Endothelial cell of umbilical vein (primary cell): ENCODE data around the gene ACER3. TPM values are rescaled to one million over a fixed set of nuclear protein-coding genes. Genes with fewer than 3 reads are reported as not detected.
A peak's percentile ranks its signal among the peaks of the same experiment; 100 is the strongest.

Experiments used
- BruUV-seq: library from RNA; stranded (reverse); fragments of 400-500 nt; replicated peaks from 2 replicates; lab custom pipeline; 2021; lab: Mats Ljungman, UMichigan
- CTCF ChIA-PET: fragments of 300-600, 350-600 bp; sonication (Branson Sonifier 250); formaldehyde crosslinking; loops from one replicate; lab custom pipeline; 2021; ENCODE audit warnings: antibody characterized with exemption, inconsistent platforms; lab: Charles Lee
- POLR2A ChIA-PET: fragments of 300-600, 350-600 bp; sonication (Branson Sonifier 250); formaldehyde crosslinking; loops from one replicate; lab custom pipeline; 2021; ENCODE audit warnings: antibody characterized with exemption, inconsistent platforms; lab: Charles Lee
- DNase-seq: peaks from one replicate; pipeline ENCODE4 v3.0.0-alpha.2; 2011; ENCODE audit warnings: low read depth, low spot score
- FAIRE-seq: peaks from 2 replicates; lab custom pipeline; 2011; peaks lifted over from hg19 to GRCh38; lab: Jason Lieb, UNC
- H2AFZ ChIP-seq: 2 replicates; pipeline ENCODE4 v1.6.0; 2012; ENCODE audit warnings: low read depth, low read length, control low read depth, inconsistent platforms
- H3K27ac ChIP-seq: 2 replicates; pipeline ENCODE4 v1.5.1; 2011; ENCODE audit warnings: low read depth, mild to moderate bottlenecking, control low read depth, low read length, moderate library complexity; ENCODE audit not compliant: insufficient read depth
- H3K27me3 ChIP-seq, 2 experiments: 2 replicates each; pipeline versions ENCODE4 v1.6.0 to v1.6.1; 2011; ENCODE audit warnings: low read length in 2 of 2, mixed read lengths in 1 of 2; ENCODE audit not compliant: control insufficient read depth in 2 of 2, insufficient read depth in 2 of 2
- H3K36me3 ChIP-seq, 2 experiments: 2 replicates in 1 of 2; 3 replicates in 1 of 2; pipeline ENCODE4 v1.5.1; 2011; ENCODE audit warnings: low read length in 2 of 2, mild to moderate bottlenecking in 1 of 2, moderate library complexity in 1 of 2; ENCODE audit not compliant: control insufficient read depth in 2 of 2, insufficient read depth in 2 of 2; ENCODE audit errors: extremely low read depth in 1 of 2
- H3K4me1 ChIP-seq: 3 replicates; pipeline ENCODE4 v1.5.1; 2011; ENCODE audit warnings: mild to moderate bottlenecking, low read length; ENCODE audit not compliant: control insufficient read depth, insufficient read depth; ENCODE audit errors: extremely low read depth
- H3K4me2 ChIP-seq: 2 replicates; pipeline ENCODE4 v1.6.1; 2011; ENCODE audit warnings: low read length, control low read depth, mixed read lengths; ENCODE audit not compliant: insufficient read depth
- H3K4me3 ChIP-seq, 3 experiments: fragments of 200-600 bp in 1 of 3; sonication (generic), shearing (Covaris generic) in 1 of 3; replicated peaks in 1 of 3; 2 replicates each; pipeline ENCODE4 v1.5.1; 2011 to 2016; ENCODE audit warnings: control low read depth in 3 of 3, low read length in 3 of 3, mild to moderate bottlenecking in 2 of 3, inconsistent platforms in 1 of 3, low read depth in 1 of 3, moderate library complexity in 1 of 3; ENCODE audit not compliant: insufficient read depth in 1 of 3
- H3K79me2 ChIP-seq: 2 replicates; pipeline ENCODE4 v1.6.0; 2012; ENCODE audit warnings: low read length, inconsistent platforms; ENCODE audit not compliant: control insufficient read depth, insufficient read depth
- H3K9ac ChIP-seq: replicated peaks from 2 replicates; pipeline ENCODE3; 2011; ENCODE audit warnings: low read length, control low read depth; ENCODE audit not compliant: insufficient read depth; ENCODE audit errors: extremely low read depth
- H3K9me1 ChIP-seq: replicated peaks from 3 replicates; pipeline ENCODE4 v1.6.0; 2011; ENCODE audit warnings: mild to moderate bottlenecking, low read length; ENCODE audit not compliant: control insufficient read depth, insufficient read depth; ENCODE audit errors: extremely low read depth
- H3K9me3 ChIP-seq: replicated peaks from 2 replicates; pipeline ENCODE4 v1.5.1; 2012; ENCODE audit warnings: low read length, inconsistent platforms; ENCODE audit not compliant: control insufficient read depth, insufficient read depth
- H4K20me1 ChIP-seq: replicated peaks from 2 replicates; pipeline ENCODE3; 2011; ENCODE audit warnings: mild to moderate bottlenecking, low read length; ENCODE audit not compliant: control insufficient read depth, insufficient read depth; ENCODE audit errors: extremely low read depth
- CTCF ChIP-seq, 2 donors: IDR thresholded peaks; 1 replicate in 1 of 2; 2 replicates in 1 of 2; pipeline ENCODE4 v1.5.1; 2011; ENCODE audit warnings: low read length in 2 of 2, mild to moderate bottlenecking in 2 of 2, moderate library complexity in 2 of 2, control low read depth in 1 of 2, inconsistent platforms in 1 of 2, low read depth in 1 of 2; ENCODE audit not compliant: insufficient read depth in 1 of 2; ENCODE audit errors: extremely low read depth in 1 of 2
- EZH2 ChIP-seq: IDR thresholded peaks from 2 replicates; pipeline ENCODE4 v1.6.1; 2012; ENCODE audit warnings: borderline replicate concordance, low read depth, mild to moderate bottlenecking, moderate library complexity, low read length, inconsistent platforms; ENCODE audit not compliant: severe bottlenecking
- FOS ChIP-seq: IDR thresholded peaks from 2 replicates; pipeline ENCODE4 v1.6.1; 2011; ENCODE audit warnings: mild to moderate bottlenecking, low read length, moderate library complexity, borderline replicate concordance; ENCODE audit not compliant: insufficient read depth
- GATA2 ChIP-seq: IDR thresholded peaks from 2 replicates; pipeline ENCODE4 v1.7.0; 2011; ENCODE audit warnings: low read depth, mild to moderate bottlenecking, moderate library complexity, mixed read lengths, low read length; ENCODE audit not compliant: insufficient read length, insufficient read depth
- JUN ChIP-seq: IDR thresholded peaks from 2 replicates; pipeline ENCODE4 v1.6.1; 2011; ENCODE audit warnings: borderline replicate concordance, low read depth; ENCODE audit not compliant: insufficient read length, insufficient read depth
- MAX ChIP-seq: IDR thresholded peaks from 2 replicates; pipeline ENCODE4 v1.6.1; 2011; ENCODE audit not compliant: insufficient read depth, insufficient read length
- MYC ChIP-seq: IDR thresholded peaks from one replicate; pipeline ENCODE4 v1.6.1; 2011; ENCODE audit warnings: mild to moderate bottlenecking, low read depth, low read length
- POLR2A ChIP-seq: IDR thresholded peaks from 2 replicates; pipeline ENCODE4 v1.6.1; 2012; ENCODE audit warnings: low read depth, mild to moderate bottlenecking, control low read depth, low read length
- POLR2AphosphoS5 ChIP-seq: IDR thresholded peaks from 2 replicates; pipeline ENCODE4 v1.6.1; 2012; ENCODE audit warnings: low read depth, mild to moderate bottlenecking, control low read depth, low read length, moderate library complexity; ENCODE audit not compliant: insufficient read depth
- dilution Hi-C: fragments of 300-500 bp; cut with MboI; formaldehyde crosslinking; loops from one replicate; pipeline ENCODE4 v1.15.0; 2019; ENCODE audit warnings: low sequenced_read_pairs; ENCODE audit not compliant: extremely low pct_ligation_motif_present
- intact Hi-C: fragments of 100-400 bp; cut with micrococcal nuclease; formaldehyde crosslinking; loops from one replicate; pipeline ENCODE4 v1.10.0; 2022
- polyA plus RNA-seq, 4 experiments: library from polyadenylated mRNA; depleted of rRNA in 3 of 4; stranded (reverse) in 3 of 4; unstranded in 1 of 4; fragments of >200 nt; gene quantifications; 2 replicates each; pipeline versions ENCODE4 v1.2.1 to v1.2.3, GENCODE V29; 2011 to 2012; ENCODE audit warnings: missing spikeins in 1 of 4
- total RNA-seq: library from RNA; stranded (reverse); gene quantifications from 2 replicates; pipeline ENCODE4 v1.2.3, GENCODE V29; 2021

ACER3 gene
- total and polyA plus RNA-seq, 2 donors (not counting 3 experiments of a cell fraction or from before 2014, with no cell fraction given), result 9.9 to 31.6 TPM

DNA sequence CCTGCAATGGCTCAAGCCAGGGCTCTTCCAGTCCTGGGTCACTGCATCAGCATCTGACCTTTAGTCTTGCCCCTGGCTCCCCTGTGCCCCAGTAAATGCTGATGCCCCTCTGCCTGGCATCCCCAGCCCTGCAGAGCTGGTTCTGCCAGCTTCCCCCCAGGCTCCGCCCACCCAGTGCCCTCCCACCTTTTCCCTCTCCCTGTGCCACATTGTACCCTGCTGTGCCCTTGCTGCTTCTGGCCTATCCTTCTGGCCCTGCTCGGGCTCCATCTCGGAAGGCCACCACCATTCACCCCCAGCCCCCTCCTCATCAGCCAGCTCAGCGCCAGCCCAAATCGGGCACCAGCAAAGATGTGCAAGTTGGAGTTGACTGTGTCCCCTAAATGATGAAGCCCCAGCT is 213.5 kb downstream of the ACER3 start:
- DNase-seq (no peak), FAIRE-seq (no peak)
- peak overlapping the region; percentile 47 for H3K9ac ChIP-seq
- no peaks in the 10 kb centered on the region for H3K79me2 ChIP-seq
- TF ChIP-seq JUN (no peak), CTCF (IDR thresholded peaks at IDR 0.05; ENCODE audit: extremely low read depth in 1 of 2, insufficient read depth in 1 of 2, low read depth in 1 of 2, low read length in 2 of 2) (no peak), EZH2 (no peak), MAX (no peak), POLR2AphosphoS5 (no peak), FOS (no peak), GATA2 (no peak), POLR2A (no peak), MYC (no peak)
- intact Hi-C loops, result no loop called here
- POLR2A ChIA-PET, result no interaction called here
- peak overlapping the region; percentile 80 for H3K27ac ChIP-seq
- H3K9me3 ChIP-seq, result no peaks in the 10 kb centered on the region
- no peaks in the 10 kb centered on the region for H3K27me3 ChIP-seq
- no TSS peak for BruUV-seq
- peak overlapping the region; percentile 12 for H3K4me2 ChIP-seq
- H2AFZ ChIP-seq, result no peak overlapping the region
- H3K9me1 ChIP-seq, result no peaks in the 10 kb centered on the region
- peaks cover 30% of the 10 kb centered on the region for H3K4me1 ChIP-seq
- CTCF ChIA-PET, result interaction anchor here (1.4 to 3.4 kb wide), 8 partner anchors 8 to 155 kb away, joined by 3 to 44 read pairs (median 8); no protein-coding TSS in a partner anchor
- no peaks in the 10 kb centered on the region for H4K20me1 ChIP-seq
- dilution Hi-C loops, result no loop called here
- H3K36me3 ChIP-seq, result no peaks in the 10 kb centered on the region
- no peak overlapping the region for H3K4me3 ChIP-seq
